KOPT-K1 (cell line): ENCODE measurements around the gene GRM7.

Experiments used
- H3K27ac ChIP-seq: fragments of 200-600 bp; sonication (generic); 2 replicates; pipeline ENCODE4 v1.5.1; 2016; ENCODE audit warnings: antibody characterized with exemption, mild to moderate bottlenecking, low read depth, low read length; ENCODE audit not compliant: poor library complexity, severe bottlenecking
- H3K36me3 ChIP-seq: fragments of 200-600 bp; sonication (generic); 2 replicates; pipeline ENCODE4 v1.5.1; 2017; ENCODE audit warnings: antibody characterized with exemption, mild to moderate bottlenecking, low read length, moderate library complexity; ENCODE audit not compliant: insufficient read depth
- H3K9me3 ChIP-seq: fragments of 200-600 bp; sonication (generic); 2 replicates; pipeline ENCODE4 v1.5.1; 2017; ENCODE audit warnings: antibody characterized with exemption, low read length, mild to moderate bottlenecking; ENCODE audit not compliant: insufficient read depth, poor library complexity, severe bottlenecking

GRM7 gene

DNA sequence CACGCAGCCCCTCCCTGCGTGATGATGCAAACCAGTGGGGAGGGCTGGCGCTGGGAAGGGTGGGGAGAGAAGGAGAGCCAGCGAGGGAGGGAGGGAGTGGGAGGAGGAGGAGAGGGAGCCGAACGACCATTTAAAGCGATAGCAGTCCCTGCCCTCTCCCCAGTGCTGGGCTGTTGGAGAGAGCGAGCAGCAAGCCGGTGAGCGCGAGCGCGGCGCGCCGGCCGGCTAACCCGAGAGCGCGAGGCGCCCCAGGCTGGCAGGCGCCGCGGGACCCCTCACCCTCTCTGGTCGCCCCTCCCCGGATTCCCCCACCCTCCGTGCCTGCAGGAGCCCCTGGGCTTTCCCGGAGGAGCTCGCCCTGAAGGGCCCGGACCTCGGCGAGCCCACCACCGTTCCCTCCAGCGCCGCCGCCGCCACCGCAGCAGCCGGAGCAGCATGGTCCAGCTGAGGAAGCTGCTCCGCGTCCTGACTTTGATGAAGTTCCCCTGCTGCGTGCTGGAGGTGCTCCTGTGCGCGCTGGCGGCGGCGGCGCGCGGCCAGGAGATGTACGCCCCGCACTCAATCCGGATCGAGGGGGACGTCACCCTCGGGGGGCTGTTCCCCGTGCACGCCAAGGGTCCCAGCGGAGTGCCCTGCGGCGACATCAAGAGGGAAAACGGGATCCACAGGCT lies at the start of gene GRM7:
Gene GRM7, plus strand, starts transcription at position 162 of the 671 bp plus-strand sequence.
- H3K9me3 ChIP-seq = peaks cover 8% of the 10 kb centered on the region
- no peak within 1 kb of the TSS for H3K27ac ChIP-seq
- no peaks in the 10 kb centered on the region for H3K36me3 ChIP-seq

DNA sequence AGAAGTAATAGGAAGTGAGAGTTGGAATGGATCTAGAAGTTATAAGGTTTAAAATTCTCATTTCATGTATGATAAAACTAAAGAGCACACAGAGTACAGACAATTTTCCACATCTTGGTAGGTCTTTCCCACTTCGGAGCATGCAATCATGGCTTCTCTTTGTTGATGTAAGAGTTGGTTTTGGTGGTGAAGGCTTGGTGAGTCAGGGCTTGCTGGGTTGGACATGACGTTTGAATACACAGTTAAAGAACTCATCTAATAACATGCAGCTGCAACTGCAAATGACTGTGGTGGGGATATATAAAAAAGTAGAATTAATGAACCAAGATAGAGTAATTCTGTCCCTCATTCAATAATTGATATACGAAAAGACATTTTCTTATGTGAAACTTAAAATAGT lies 39.5 kb upstream of the GRM7 start:
- H3K36me3 ChIP-seq = no peaks in the 10 kb centered on the region
- H3K9me3 ChIP-seq = no peaks in the 10 kb centered on the region
- no peak overlapping the region for H3K27ac ChIP-seq

DNA sequence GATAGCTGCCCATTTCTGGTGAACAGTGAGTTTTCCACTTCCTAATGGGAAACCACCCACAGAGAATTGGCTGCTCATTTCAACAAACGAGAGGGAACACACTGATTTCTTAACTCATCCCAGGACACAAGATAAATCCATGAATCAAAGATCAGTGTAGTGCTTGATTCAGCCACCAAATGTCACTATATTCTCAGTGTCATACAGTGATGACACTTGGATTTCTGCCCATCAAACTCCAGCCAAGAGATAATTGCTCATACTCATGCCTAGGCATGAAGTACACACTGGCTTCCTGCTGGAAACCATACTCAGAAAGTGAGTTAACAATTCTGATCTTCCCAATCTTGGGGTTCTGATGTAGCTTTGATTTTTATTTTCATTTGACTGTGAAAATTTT lies 35.4 kb upstream of the GRM7 start:
- Histone ChIP-seq H3K9me3 (no peaks in the 10 kb centered on the region), H3K36me3 (no peaks in the 10 kb centered on the region), H3K27ac (no peak overlapping the region)

DNA sequence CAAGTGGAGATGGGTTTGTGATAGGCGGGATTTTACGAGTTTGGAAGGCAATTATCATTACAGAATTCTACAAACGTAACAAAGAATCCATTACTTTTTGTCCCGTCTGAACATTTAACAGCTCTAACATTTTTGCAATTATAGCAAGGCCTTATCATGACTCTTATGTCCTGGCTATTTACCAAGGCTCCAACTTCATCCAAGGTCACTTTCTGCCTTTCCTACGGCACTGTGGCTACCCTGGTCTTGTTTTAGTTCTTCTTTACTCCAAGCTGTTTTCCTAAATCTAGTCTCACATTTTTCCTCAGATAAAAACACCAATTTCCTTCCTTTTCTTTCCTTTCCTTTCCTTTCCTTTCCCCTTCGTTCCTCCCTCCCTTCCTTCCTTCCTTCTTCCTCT lies 33.5 kb upstream of the GRM7 start:
- no peaks in the 10 kb centered on the region for H3K9me3 ChIP-seq
- H3K36me3 ChIP-seq = no peaks in the 10 kb centered on the region
- H3K27ac ChIP-seq = no peak overlapping the region

DNA sequence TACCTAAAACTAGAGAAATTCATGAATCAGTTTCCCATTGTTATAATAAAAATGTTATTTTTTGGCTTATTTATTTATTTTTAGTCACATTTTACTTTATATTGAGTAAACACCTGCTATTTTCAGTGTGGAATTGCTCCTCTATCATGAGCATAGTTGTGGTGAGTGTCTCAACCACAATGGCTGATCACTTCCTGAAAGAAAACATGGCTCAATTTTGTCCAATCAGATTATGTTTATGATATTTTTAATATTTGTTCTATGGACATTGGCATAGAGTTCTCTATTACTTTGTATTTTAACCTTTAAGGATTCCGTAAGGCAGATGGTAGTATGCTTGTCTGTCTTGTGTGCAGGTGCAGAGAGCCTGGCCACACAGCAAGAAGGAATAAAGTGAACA lies 16.2 kb upstream of the GRM7 start:
- no peaks in the 10 kb centered on the region for H3K36me3 ChIP-seq
- H3K27ac ChIP-seq = no peak overlapping the region
- H3K9me3 ChIP-seq = no peaks in the 10 kb centered on the region

DNA sequence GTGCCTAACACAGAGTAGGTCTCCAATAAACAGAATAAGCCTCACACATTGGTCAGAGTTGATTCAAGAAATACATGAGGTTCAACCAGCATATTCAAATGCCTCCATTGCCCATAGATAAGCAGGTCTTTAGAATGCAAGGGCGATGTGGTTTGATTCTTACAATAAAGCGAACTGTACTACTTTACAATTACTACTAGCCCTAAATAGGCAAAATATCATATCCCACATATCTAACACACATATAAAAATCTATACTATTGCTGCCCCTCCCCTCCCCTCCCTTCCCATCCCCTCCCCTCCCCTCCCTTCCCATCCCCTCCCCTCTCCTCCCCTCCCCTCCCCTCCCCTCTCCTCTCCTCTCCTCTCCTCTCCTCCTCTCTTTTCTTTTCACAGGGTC lies 6.7 kb upstream of the GRM7 start:
- H3K9me3 ChIP-seq = no peaks in the 10 kb centered on the region
- H3K27ac ChIP-seq = no peak overlapping the region
- H3K36me3 ChIP-seq = no peaks in the 10 kb centered on the region

DNA sequence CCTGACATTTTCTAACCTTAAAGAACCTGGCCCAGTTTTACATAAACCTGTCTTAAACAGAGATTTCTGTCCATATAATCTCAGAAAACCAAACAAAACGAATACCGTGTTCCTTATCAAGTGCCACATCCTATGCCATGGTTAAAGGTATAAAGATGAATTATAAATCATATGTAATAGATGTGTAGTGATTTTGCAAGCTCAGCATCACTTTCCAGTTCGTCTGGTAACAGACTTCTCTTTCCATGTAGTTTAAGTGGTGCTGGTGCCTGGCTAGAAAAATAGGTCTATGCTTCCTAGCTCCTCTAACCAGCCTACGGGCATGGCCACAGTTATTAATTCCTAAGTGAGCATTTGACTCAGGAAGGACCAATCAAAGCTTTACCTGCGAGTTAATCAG lies 3.4 kb upstream of the GRM7 start:
- Histone ChIP-seq H3K27ac (no peak overlapping the region), H3K9me3 (peaks cover 8% of the 10 kb centered on the region), H3K36me3 (no peaks in the 10 kb centered on the region)

DNA sequence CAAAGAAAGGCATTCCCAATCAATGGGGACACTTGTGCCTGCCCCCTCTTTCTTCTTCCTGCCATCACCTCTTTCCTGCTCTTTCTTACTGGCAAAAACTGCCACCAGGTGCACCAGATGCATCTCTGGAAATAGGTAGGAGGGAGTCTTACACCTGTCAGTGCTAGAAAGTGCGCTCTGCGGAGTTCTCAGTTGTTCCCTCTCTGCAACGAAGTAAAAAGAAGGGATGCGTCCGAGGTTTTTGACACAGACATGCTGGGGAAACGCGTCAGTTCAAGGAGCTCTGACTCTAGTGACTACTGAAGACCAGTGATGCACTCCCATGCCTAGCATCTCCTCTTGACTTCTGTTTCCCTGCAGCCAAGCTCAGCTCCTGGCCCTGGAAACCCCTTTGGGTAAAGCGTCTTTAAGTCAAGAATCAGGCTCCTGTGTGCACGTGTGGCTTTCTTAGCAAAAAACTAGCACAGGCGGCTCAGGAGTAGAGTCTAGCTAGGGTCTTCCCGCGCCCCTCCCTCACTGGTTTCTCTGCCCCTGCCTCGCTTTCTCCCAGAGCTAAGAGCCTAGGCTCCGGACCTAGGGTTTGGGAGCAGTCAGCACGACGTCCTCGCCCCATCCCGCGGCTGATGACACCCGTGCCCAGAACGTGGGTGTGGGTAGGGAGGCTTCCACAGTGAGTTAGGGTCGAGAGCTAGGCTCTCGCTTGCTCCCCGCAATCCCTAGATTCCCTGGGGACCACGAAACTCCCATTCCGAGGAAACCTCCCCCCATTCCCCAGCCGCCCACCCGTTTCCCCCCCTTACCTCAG lies 564 bp upstream of the GRM7 start:
- Histone ChIP-seq H3K9me3 (peaks cover 8% of the 10 kb centered on the region), H3K27ac (no peak overlapping the region), H3K36me3 (no peaks in the 10 kb centered on the region)

DNA sequence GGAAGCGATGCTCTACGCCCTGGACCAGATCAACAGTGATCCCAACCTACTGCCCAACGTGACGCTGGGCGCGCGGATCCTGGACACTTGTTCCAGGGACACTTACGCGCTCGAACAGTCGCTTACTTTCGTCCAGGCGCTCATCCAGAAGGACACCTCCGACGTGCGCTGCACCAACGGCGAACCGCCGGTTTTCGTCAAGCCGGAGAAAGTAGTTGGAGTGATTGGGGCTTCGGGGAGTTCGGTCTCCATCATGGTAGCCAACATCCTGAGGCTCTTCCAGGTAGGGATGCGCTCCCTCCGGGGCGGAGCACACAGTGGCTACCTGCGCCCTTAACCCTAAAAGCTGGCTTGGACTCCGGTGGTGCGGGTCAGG lies 698 bp downstream of the GRM7 start:
- Histone ChIP-seq H3K9me3 (peaks cover 8% of the 10 kb centered on the region), H3K27ac (no peak overlapping the region), H3K36me3 (no peaks in the 10 kb centered on the region)

DNA sequence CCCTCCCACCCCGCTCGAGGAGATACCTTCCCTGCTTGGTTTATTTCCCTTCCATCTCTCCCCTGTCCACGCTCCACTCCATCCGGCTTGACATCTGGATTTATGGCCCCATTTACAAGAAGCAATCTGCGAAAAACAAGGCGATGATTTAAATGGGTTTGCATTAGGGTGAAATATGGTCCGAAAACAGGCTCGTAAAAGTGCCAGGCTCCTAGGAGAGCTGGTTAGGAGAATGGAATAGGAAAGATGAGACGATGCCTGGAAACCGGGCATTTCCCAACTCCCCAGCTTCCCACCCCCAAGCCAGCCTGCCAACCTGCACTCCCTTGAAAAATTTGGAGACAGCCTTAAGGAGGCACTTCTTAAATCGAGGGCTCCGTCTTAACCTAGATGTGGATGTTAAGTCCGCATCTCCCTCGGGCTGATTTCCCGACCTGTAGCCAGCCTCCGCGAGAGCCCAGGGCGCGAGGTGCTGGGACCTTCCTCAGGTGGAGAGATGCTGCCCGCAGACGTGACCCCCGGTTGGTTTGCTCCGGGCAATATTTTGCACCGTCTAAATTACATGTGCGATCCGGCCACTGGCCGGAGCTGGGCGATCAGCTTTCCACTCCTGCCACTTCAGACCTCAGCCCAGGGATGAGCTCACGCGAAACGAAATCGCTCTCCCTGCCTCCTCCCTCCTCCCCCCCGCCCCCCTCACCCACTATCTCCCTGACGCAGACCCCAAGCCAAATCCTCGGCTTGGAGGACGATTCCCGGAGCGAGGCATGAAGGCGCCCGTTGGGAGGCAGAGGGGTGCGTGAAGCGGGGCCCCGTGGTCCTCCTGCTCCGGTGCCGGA lies 1.3 kb downstream of the GRM7 start:
- H3K27ac ChIP-seq = no peak overlapping the region
- H3K36me3 ChIP-seq = no peaks in the 10 kb centered on the region
- H3K9me3 ChIP-seq = peaks cover 8% of the 10 kb centered on the region

DNA sequence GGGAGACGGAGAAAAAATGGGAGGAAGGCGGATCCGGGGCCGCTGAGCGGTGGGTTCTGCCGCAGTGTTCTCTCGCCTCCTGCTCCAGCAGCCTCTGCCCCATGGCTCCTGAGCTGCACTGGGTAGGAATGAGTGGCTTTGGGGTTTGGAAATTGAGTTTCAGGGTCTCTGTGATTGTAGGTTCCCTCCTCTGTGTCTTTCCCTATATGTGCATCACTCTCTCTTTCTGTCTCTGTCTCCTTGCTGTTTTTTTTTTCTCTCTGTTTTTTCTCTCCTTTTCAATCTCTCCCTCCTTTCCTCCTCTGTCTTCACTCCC lies 1.9 kb downstream of the GRM7 start:
- Histone ChIP-seq H3K27ac (no peak overlapping the region), H3K9me3 (peaks cover 8% of the 10 kb centered on the region), H3K36me3 (no peaks in the 10 kb centered on the region)

DNA sequence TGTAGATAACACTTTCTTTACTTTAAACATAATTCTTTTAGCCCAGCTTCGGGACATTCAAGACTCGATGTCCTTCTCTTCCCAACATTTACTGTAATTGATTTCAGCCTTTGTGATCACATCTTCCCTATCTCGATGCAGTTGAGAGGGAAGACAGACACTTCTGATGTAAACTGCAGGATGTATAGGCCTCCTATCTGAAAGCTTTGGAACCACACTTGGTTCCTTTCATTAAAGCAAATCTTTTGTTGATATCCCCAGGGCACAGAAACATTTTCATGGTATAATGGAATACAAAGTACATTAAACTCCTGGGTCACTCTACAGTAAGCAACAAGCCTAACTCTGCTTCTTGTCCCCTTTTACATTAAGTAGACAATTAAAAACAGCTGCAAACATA lies 6.4 kb downstream of the GRM7 start:
- no peak overlapping the region for H3K27ac ChIP-seq
- H3K36me3 ChIP-seq = no peaks in the 10 kb centered on the region
- no peaks in the 10 kb centered on the region for H3K9me3 ChIP-seq

DNA sequence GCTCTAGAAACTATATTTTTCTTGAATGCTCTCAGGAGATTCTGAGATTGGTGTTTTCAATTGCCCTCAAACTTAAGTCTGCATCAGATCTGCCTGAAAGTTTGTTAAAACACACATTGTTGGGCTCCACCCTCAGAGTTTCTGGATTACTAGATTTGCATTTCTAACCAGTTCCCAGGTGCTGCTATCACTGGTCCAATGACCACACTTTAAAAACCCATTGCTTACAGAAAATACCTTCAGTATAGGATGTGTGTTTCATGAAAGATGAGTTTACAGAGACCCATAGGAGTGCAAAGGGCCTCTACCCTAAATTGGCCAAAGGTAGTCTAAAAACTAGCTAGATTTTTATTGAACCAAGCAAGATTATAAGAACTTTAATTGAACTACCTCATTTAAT lies 17.8 kb downstream of the GRM7 start:
- H3K36me3 ChIP-seq = no peaks in the 10 kb centered on the region
- H3K9me3 ChIP-seq = no peaks in the 10 kb centered on the region
- H3K27ac ChIP-seq = no peak overlapping the region

DNA sequence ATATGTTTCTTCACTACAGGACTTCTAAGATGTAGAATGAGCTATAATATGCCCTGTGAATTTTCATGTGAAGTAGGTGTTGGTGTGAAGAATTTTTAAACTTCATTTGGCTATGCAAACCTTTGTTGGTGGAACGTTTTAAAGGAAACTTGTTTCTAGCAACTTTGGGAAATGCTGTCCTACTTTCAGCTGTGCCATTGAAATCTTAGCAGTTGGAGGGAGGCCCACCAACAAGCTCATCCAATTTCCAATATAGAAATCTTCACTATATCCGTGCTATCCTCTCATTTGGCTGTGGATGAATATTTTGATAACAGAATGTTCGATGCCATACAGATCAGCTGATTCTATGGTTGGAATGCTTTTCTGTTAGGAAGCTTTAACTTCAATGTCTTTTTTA lies 51.3 kb downstream of the GRM7 start:
- Histone ChIP-seq H3K36me3 (no peaks in the 10 kb centered on the region), H3K27ac (no peak overlapping the region), H3K9me3 (no peaks in the 10 kb centered on the region)

DNA sequence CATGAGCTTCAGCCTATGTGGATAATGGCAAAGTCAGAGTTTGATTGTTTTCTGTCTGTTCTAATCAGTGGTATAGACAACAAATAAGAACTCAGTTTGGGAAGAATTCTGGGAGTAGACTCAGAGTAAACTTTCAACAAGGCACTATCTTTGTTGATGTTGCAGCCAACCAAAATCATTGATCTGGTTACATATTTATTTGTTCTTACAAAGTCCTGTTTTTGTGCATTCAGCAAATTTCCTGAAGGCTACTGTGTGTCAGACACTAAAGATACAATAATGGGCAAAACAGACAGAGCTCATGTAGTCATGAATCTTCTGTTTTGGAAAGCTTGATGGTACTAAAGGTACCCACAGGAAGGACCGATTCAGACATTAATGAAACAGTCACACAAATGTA lies 55.0 kb downstream of the GRM7 start:
- Histone ChIP-seq H3K9me3 (no peaks in the 10 kb centered on the region), H3K36me3 (no peaks in the 10 kb centered on the region), H3K27ac (no peak overlapping the region)
